Neural crest cell (in vitro differentiated cells): ENCODE measurements around the gene TLNRD1. TPM values are rescaled to one million over a fixed set of nuclear protein-coding genes. Genes with fewer than 3 reads are reported as not detected.

Experiments used
- DNase-seq: peaks from one replicate; pipeline ENCODE4 v3.0.0; 2021; ENCODE audit warnings: low read depth, mixed read lengths, low spot score
- H3K27ac Mint-ChIP-seq: one replicate; pipeline ENCODE4 v1.8.0; 2021; ENCODE audit warnings: mild to moderate bottlenecking, mixed read lengths; ENCODE audit not compliant: unreplicated experiment
- H3K27me3 Mint-ChIP-seq: 2 replicates; pipeline ENCODE4 v1.8.0; 2021; ENCODE audit warnings: low read depth, mild to moderate bottlenecking, mixed read lengths
- H3K36me3 Mint-ChIP-seq: 2 replicates; pipeline ENCODE4 v1.8.0; 2021; ENCODE audit warnings: low read depth, mild to moderate bottlenecking, mixed read lengths
- H3K4me1 Mint-ChIP-seq: 2 replicates; pipeline ENCODE4 v1.8.0; 2021; ENCODE audit warnings: mixed read lengths
- H3K4me3 Mint-ChIP-seq: one replicate; pipeline ENCODE4 v1.8.0; 2021; ENCODE audit warnings: mild to moderate bottlenecking, mixed read lengths
- H3K9me3 Mint-ChIP-seq: 2 replicates; pipeline ENCODE4 v1.8.0; 2021; ENCODE audit warnings: mixed read lengths
- total RNA-seq: library from RNA; stranded (reverse); gene quantifications from 2 replicates; pipeline ENCODE4 v1.2.1, GENCODE V29; 2021
- TF ChIP-seq, protein P1 (sequence below): fragments of 200-600 bp; sonication (generic); conservative IDR thresholded peaks from 2 replicates; pipeline ENCODE4 v1.5.0; 2021; ENCODE audit warnings: antibody characterized with exemption, mild to moderate bottlenecking

TLNRD1 gene
- total RNA-seq, 1 donor from 2014 or later: 31.7 TPM

- H3K9me3 Mint-ChIP-seq: no peaks in the 10 kb centered on the region
- DNase-seq: no peak
- no peak overlapping the region for H3K27ac Mint-ChIP-seq
- no peaks in the 10 kb centered on the region for H3K27me3 Mint-ChIP-seq
- H3K4me3 Mint-ChIP-seq: peak overlapping the region; percentile 48
- H3K4me1 Mint-ChIP-seq: peaks cover 25% of the 10 kb centered on the region
- H3K36me3 Mint-ChIP-seq: no peaks in the 10 kb centered on the region
- TF ChIP-seq, protein P1, sequence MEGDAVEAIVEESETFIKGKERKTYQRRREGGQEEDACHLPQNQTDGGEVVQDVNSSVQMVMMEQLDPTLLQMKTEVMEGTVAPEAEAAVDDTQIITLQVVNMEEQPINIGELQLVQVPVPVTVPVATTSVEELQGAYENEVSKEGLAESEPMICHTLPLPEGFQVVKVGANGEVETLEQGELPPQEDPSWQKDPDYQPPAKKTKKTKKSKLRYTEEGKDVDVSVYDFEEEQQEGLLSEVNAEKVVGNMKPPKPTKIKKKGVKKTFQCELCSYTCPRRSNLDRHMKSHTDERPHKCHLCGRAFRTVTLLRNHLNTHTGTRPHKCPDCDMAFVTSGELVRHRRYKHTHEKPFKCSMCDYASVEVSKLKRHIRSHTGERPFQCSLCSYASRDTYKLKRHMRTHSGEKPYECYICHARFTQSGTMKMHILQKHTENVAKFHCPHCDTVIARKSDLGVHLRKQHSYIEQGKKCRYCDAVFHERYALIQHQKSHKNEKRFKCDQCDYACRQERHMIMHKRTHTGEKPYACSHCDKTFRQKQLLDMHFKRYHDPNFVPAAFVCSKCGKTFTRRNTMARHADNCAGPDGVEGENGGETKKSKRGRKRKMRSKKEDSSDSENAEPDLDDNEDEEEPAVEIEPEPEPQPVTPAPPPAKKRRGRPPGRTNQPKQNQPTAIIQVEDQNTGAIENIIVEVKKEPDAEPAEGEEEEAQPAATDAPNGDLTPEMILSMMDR: no peak
These were observed 9.3 kb upstream of the TLNRD1 start for GRCh38 chr15:80991421-80991820.

GRCh38 chr15:80992006-80992405 lies 8.7 kb upstream of the TLNRD1 start:
- Mint-ChIP-seq H3K4me3 (peak overlapping the region; percentile 17), H3K27ac (no peak overlapping the region), H3K27me3 (no peaks in the 10 kb centered on the region), H3K36me3 (no peaks in the 10 kb centered on the region), H3K9me3 (peaks cover under 1% of the 10 kb centered on the region), H3K4me1 (peaks cover 19% of the 10 kb centered on the region)
- TF ChIP-seq, protein P1: no peak
- DNase-seq: no peak

- no peak overlapping the region for H3K27ac Mint-ChIP-seq
- peaks cover 2% of the 10 kb centered on the region for H3K9me3 Mint-ChIP-seq
- no peaks in the 10 kb centered on the region for H3K36me3 Mint-ChIP-seq
- peaks cover 18% of the 10 kb centered on the region for H3K4me1 Mint-ChIP-seq
- peak overlapping the region; percentile 17 for H3K4me3 Mint-ChIP-seq
- TF ChIP-seq, protein P1: no peak
- no peaks in the 10 kb centered on the region for H3K27me3 Mint-ChIP-seq
- no peak for DNase-seq
These were observed 8.3 kb upstream of the TLNRD1 start for GRCh38 chr15:80992441-80992840.

- Mint-ChIP-seq H3K27me3 (no peaks in the 10 kb centered on the region), H3K27ac (no peak overlapping the region), H3K4me1 (peaks cover 7% of the 10 kb centered on the region), H3K4me3 (peak overlapping the region; percentile 21), H3K9me3 (peaks cover 2% of the 10 kb centered on the region), H3K36me3 (no peaks in the 10 kb centered on the region)
- no peak for DNase-seq
- TF ChIP-seq, protein P1: peak; percentile 62
These were observed 4.5 kb upstream of the TLNRD1 start for GRCh38 chr15:80996247-80996646.

GRCh38 chr15:80997692-80998091 lies 3.0 kb upstream of the TLNRD1 start:
- Mint-ChIP-seq H3K9me3 (peaks cover 2% of the 10 kb centered on the region), H3K27ac (no peak overlapping the region), H3K27me3 (no peaks in the 10 kb centered on the region), H3K4me3 (peak overlapping the region; percentile 56), H3K4me1 (peaks cover 7% of the 10 kb centered on the region), H3K36me3 (no peaks in the 10 kb centered on the region)
- DNase-seq: no peak
- TF ChIP-seq, protein P1: no peak

GRCh38 chr15:80998251-80998650 lies 2.5 kb upstream of the TLNRD1 start:
- TF ChIP-seq, protein P1: no peak
- H3K36me3 Mint-ChIP-seq: peaks cover under 1% of the 10 kb centered on the region
- H3K4me1 Mint-ChIP-seq: peaks cover 8% of the 10 kb centered on the region
- DNase-seq: no peak
- H3K9me3 Mint-ChIP-seq: peaks cover 2% of the 10 kb centered on the region
- H3K4me3 Mint-ChIP-seq: peak overlapping the region; percentile 56
- no peak overlapping the region for H3K27ac Mint-ChIP-seq
- H3K27me3 Mint-ChIP-seq: no peaks in the 10 kb centered on the region
